Prostate gland (tissue), 2 donors: ENCODE data around the gene BAIAP2L1. TPM values are rescaled to one million over a fixed set of nuclear protein-coding genes. Genes with fewer than 3 reads are reported as not detected.

ENCODE experiments used
- DNase-seq: peaks from one replicate; pipeline ENCODE4 v3.0.0-alpha.2; 2019; ENCODE audit warnings: low spot score
- H3K27ac ChIP-seq, 2 donors: fragments of 200-600 bp; sonication (generic); 2 replicates each; pipeline ENCODE4 v1.5.1; 2017 to 2019
- H3K27me3 ChIP-seq: fragments of 200-600 bp; sonication (generic); replicated peaks from 2 replicates; pipeline ENCODE4 v1.5.1; 2019; ENCODE audit not compliant: insufficient read depth
- H3K36me3 ChIP-seq, 2 donors: fragments of 200-600 bp; sonication (generic); 1 replicate in 1 of 2; 2 replicates in 1 of 2; pipeline versions ENCODE4 v1.5.1 to v1.8.1; 2017 to 2019
- H3K4me1 ChIP-seq: fragments of 200-600 bp; sonication (generic); replicated peaks from 2 replicates; pipeline ENCODE4 v1.5.1; 2019
- H3K4me3 ChIP-seq, 2 donors: fragments of 200-600 bp; sonication (generic); 2 replicates each; pipeline ENCODE4 v1.5.1; 2017 to 2019
- H3K9me3 ChIP-seq: fragments of 200-600 bp; sonication (generic); 2 replicates; pipeline ENCODE4 v1.5.1; 2017
- CTCF ChIP-seq, 4 experiments: fragments of 200-600 bp in 2 of 4; fragments of 450-650 bp in 2 of 4; sonication (generic) in 2 of 4; IDR thresholded peaks; 1 replicate in 3 of 4; 2 replicates in 1 of 4; pipeline ENCODE4 v1.5.1; 2016 to 2019; ENCODE audit warnings: antibody characterized with exemption in 4 of 4, mild to moderate bottlenecking in 2 of 4, moderate library complexity in 2 of 4
- POLR2A ChIP-seq: fragments of 450-650 bp; IDR thresholded peaks from one replicate; pipeline ENCODE4 v1.6.1; 2016; ENCODE audit warnings: antibody characterized with exemption, mild to moderate bottlenecking
- POLR2AphosphoS5 ChIP-seq: sonication (generic); formaldehyde crosslinking; IDR thresholded peaks from one replicate; pipeline ENCODE4 v1.6.1; 2017; ENCODE audit warnings: antibody characterized with exemption
- WGBS: methylation state at CpG from one replicate; pipeline ENCODE4 v1.1.5; 2018; 5-methylcytosine and 5-hydroxymethylcytosine counted together
- intact Hi-C: fragments of 100-400 bp; cut with DNase I; formaldehyde crosslinking; loops from one replicate; pipeline ENCODE4 v1.14.2; 2022
- total RNA-seq, 2 donors: library from RNA; depleted of rRNA; stranded (reverse); fragments of >200 nt; gene quantifications; one replicate each; pipeline ENCODE4 v1.1.0, GENCODE V29; 2016

BAIAP2L1 gene
- total RNA-seq, 2 donors from 2014 or later, result 24.7 to 41.6 TPM

- no peak for DNase-seq
- no peak for TF ChIP-seq POLR2AphosphoS5
- TF ChIP-seq POLR2A, result no peak
- TF ChIP-seq CTCF (IDR thresholded peaks at IDR 0.05), result no peak
- intact Hi-C loops, result no loop called here
- H3K27ac ChIP-seq, result no peak overlapping the region
- H3K4me3 ChIP-seq, result no peak overlapping the region
- H3K36me3 ChIP-seq, result no peaks in the 10 kb centered on the region
- H3K4me1 ChIP-seq, result no peaks in the 10 kb centered on the region
- 95% methylated on average over 9 of the region's 9 CpGs for WGBS
- no peaks in the 10 kb centered on the region for H3K9me3 ChIP-seq
- no peaks in the 10 kb centered on the region for H3K27me3 ChIP-seq
Observed at GRCh38 chr7:98406827-98407226, 5.9 kb upstream of the BAIAP2L1 start.

GRCh38 chr7:98404840-98405239 lies 4.0 kb upstream of the BAIAP2L1 start:
- intact Hi-C loops, result loop anchor here (5.0 kb wide), 1 partner anchor 118 kb away; no protein-coding TSS in a partner anchor
- Histone ChIP-seq H3K9me3 (no peaks in the 10 kb centered on the region), H3K27me3 (no peaks in the 10 kb centered on the region), H3K27ac (no peak overlapping the region), H3K4me3 (no peak overlapping the region), H3K4me1 (no peaks in the 10 kb centered on the region), H3K36me3 (no peaks in the 10 kb centered on the region)
- WGBS, result 45% methylated on average over 2 of the region's 2 CpGs
- DNase-seq, result no peak
- no peak for TF ChIP-seq POLR2A
- no peak for TF ChIP-seq CTCF (IDR thresholded peaks at IDR 0.05)
- no peak for TF ChIP-seq POLR2AphosphoS5

- WGBS, result 10% methylated on average over 22 of the region's 22 CpGs
- TF ChIP-seq CTCF (IDR thresholded peaks at IDR 0.05) (no peak), POLR2A (no peak), POLR2AphosphoS5 (no peak)
- H3K36me3 ChIP-seq, result no peaks in the 10 kb centered on the region
- intact Hi-C loops, result loop anchor here (5.0 kb wide), 1 partner anchor 113 kb away; no protein-coding TSS in a partner anchor
- H3K27ac ChIP-seq, result peak overlapping the region; percentile 91 to 97
- no peaks in the 10 kb centered on the region for H3K4me1 ChIP-seq
- H3K27me3 ChIP-seq, result no peaks in the 10 kb centered on the region
- H3K4me3 ChIP-seq, result peak overlapping the region; percentile 71 to 89
- no peaks in the 10 kb centered on the region for H3K9me3 ChIP-seq
- DNase-seq, result no peak
Observed at GRCh38 chr7:98399890-98400541, 874 bp downstream of the BAIAP2L1 start.

GRCh38 chr7:98399462-98399861 lies 1.4 kb downstream of the BAIAP2L1 start:
- intact Hi-C loops, result no loop called here
- Histone ChIP-seq H3K27ac (peak overlapping the region; percentile 91 to 97), H3K9me3 (no peaks in the 10 kb centered on the region), H3K4me3 (peak overlapping the region; percentile 71 to 89), H3K36me3 (no peaks in the 10 kb centered on the region), H3K27me3 (no peaks in the 10 kb centered on the region), H3K4me1 (no peaks in the 10 kb centered on the region)
- 17% methylated on average over 7 of the region's 7 CpGs for WGBS
- DNase-seq, result no peak
- TF ChIP-seq CTCF (IDR thresholded peaks at IDR 0.05) (peak in 2 of 4 experiments; percentile 6 to 7), POLR2AphosphoS5 (no peak), POLR2A (no peak)
